ENCODE results near the gene FAM131A.

The FAM131A gene

DNA sequence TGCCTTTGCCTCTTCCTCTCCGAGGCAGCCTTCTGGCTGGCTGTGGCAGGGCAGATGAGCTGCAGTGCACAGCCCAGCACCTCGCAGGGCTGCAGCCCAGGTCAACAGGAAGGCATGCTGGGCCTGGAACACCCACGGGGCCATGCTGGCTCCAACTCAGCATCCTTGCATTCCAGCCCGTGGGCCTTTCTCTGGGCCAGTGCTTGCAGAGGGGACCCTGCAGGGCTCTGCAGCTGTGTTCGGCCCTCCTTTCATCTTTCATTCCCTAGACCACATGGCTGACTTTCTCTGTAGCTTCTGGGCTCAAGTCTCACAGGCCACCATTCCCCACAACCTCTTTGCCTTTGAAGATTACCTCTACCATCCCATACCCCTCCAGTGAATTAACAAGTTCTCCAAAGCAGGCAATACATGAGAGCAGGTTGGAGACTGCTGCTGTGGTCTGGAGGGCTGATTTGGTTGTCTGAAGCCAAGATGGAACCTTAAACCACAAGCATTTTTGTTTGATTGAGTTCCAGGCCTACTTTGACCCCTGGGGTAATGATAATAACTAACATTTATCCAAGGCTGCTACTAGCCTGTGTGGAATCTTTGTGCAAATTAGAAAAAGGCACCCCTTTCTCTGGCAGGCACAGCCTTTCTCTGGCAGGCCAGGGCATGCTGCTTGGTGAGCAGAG is 5.9 kb downstream of the FAM131A start:
- peak; percentile 29 for DNase-seq

DNA sequence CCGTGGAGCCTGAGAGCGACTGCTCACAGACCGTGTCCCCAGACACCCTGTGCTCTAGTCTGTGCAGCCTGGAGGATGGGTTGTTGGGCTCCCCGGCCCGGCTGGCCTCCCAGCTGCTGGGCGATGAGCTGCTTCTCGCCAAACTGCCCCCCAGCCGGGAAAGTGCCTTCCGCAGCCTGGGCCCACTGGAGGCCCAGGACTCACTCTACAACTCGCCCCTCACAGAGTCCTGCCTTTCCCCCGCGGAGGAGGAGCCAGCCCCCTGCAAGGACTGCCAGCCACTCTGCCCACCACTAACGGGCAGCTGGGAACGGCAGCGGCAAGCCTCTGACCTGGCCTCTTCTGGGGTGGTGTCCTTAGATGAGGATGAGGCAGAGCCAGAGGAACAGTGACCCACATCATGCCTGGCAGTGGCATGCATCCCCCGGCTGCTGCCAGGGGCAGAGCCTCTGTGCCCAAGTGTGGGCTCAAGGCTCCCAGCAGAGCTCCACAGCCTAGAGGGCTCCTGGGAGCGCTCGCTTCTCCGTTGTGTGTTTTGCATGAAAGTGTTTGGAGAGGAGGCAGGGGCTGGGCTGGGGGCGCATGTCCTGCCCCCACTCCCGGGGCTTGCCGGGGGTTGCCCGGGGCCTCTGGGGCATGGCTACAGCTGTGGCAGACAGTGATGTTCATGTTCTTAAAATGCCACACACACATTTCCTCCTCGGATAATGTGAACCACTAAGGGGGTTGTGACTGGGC is 7.3 kb downstream of the FAM131A start:
- no peak for DNase-seq

- DNase-seq: peak; percentile 46
These were observed 8.1 kb downstream of the FAM131A start for GRCh38 chr3:184345317-184346144.

GRCh38 chr3:184346480-184347190 is 9.2 kb downstream of the FAM131A start:
- no peak for DNase-seq

GRCh38 chr3:184347321-184348056 is 10.1 kb downstream of the FAM131A start:
- peak; percentile 55 for DNase-seq

GRCh38 chr3:184348057-184348382 is 10.6 kb downstream of the FAM131A start:
- no peak for DNase-seq

GRCh38 chr3:184349563-184350470 is 12.4 kb downstream of the FAM131A start:
- DNase-seq: no peak

DNA sequence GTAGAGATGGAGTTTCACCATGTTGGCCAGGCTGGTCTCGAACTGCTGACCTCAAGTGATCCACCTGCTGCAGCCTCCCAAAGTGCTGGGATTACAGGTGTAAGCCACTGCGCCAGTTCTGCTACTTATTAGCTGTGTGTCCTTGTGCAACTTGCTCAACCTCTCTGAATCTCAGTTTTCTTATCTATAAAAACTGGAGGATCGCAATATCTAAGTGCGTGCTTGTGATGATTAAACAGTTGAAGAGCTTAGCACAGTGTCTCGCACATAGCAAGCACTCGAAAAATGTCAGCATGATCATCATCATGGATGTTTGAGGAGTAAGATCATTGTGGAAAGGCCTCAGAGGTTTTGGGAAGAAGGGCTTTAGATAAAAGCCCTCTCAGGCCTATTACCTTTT is 13.2 kb downstream of the FAM131A start:
- no peak for DNase-seq

- no peak for DNase-seq
These were observed 14.2 kb downstream of the FAM131A start for GRCh38 chr3:184351511-184352148.

DNA sequence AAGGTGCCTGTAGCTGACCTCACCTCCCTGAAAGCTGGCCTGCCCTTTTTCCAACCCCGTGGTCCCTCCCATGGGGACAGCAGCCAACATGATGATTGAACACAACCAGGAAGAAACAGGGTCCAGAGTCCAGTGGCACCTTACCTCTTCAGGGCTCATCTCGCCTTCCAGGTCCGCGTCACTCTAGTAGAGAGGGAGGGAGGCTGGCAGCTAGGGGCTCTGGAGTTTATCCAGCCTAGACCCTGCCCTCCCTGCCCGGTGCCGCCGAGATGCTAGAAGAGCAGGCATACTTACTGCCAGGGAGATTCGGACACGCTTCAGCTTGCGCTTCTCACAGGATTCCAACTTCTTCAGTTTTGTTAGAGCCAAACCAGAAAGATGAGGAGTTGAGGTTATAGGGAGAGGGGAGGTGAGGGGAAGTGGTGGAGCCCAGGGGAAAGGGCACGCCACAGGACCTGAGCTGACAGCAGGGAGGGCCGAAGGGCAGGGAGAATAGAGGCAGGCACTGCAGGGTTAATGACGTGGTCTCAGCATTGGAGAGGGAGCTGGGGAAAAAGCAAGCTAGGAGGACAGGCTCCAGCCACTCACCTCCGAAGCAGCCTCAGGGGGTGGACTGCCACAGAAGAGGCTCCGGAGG is 14.9 kb downstream of the FAM131A start:
- DNase-seq: no peak

DNA sequence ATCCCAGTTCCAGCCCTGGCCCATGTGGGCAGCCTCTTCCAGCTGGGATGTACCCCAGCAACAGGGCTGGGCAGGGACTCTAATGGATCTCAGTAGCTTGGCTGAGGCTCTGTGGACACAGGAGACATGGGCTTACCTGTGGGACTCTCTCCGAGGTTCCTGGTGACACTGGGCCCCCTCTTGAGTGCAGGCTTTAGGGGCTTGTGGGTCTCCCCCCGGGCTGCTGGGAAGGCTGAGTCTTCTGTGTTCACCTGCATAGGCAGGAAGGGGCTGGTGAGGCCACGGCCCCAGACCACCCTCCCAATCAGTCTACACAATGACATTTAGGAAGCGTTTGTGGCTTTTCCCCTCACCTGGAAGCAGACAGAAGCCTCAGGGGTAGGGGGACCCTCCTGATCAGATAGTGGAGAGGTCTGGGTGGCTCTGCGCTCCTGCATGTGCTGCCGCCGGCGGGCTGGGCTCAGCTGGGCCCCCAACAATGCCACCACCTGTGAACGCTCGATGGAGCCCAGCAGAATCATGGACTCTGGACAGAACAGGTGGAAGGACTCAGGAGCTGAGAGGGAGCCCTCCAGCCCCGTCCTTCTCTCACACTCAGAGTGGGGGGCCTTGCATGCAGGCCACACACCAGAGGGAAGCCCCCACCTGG is 15.6 kb downstream of the FAM131A start:
- no peak for DNase-seq

DNA sequence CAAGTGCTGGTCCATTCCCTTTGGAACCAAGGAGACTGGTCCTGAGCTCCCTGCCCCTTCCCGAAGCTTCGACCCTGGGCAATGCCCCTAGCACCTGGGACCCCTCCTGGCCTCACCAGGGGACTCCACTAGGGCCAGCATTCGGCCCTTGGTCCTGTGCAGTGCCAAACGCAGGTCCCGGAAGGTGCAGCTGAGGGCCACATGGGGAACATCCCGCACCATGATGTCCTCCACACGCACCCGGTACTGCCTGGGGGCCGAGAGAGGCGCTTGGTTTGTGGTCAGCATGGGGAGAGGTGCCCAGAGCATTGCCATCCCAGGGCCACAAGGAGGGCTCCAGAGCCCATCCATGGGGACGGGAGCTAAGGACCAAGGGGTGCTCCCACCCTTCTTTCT is 16.1 kb downstream of the FAM131A start:
- DNase-seq: no peak

GRCh38 chr3:184354121-184354728 is 16.8 kb downstream of the FAM131A start:
- DNase-seq: no peak

DNA sequence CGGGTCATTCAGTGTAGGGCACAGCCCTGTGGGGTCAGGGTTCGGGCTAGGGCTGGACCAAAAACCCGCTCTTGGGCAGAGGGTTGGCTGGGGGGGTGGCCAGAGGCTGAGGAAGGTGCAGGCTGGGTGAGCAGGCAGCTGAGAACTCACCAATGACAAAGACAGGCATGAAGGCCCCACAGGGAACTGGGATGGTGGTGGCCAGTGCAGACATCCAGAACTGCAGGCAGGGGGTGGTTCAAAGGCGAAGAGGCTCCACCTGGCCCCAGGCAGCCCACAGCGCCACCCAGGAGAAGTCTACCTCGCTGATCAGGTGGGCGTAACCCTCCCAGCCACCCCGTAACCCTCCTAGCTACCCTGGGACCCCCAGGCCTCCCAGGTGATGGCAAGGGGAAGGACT is 17.4 kb downstream of the FAM131A start:
- no peak for DNase-seq

GRCh38 chr3:184355261-184356040 is 18.1 kb downstream of the FAM131A start:
- no peak for DNase-seq

- no peak for DNase-seq
These were observed 20.1 kb downstream of the FAM131A start for GRCh38 chr3:184357248-184358123.

DNA sequence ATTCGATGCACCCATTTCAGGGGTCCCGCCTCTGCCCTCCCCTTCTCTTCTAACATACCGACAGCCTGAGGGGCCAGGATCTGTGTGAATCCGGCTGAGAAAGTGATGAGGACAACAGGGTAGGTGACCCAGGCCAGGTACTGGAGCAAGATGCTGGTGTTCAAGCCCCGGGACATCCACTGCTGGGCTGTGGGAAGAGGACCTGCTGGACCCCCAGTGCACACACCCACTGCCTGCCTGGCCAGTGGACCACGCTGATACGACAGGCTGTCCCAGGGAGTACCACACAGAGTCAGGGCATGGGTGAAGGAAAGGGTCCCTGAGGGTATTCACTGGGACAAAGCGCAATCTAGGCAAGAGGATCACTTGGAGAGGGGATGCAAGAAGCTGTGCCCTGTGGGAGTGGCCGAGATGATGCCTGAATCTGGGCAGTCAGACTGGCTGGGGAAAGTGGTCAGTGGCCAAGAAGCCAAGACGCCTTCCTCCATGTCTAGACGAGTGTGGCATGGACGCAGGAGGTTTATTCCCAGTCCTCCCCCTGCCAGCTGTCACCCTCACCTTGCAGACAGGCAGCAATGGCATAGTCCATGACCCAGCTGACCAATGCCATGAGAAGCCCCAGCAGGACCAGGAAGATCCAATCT is 20.8 kb downstream of the FAM131A start:
- DNase-seq: no peak
